ENCODE results near the gene GP2.
"Not testable (repeated sequence)": the region's sequence is repeated elsewhere in the genome, so short reads cannot be mapped to it uniquely, and the experiment has no call there.

GP2 gene

GRCh38 chr16:20326321-20326720 lies 992 bp downstream of the GP2 start:
- in situ Hi-C loops (cut with MboI; ENCODE audit: low sequenced_read_pairs), result no loop called here

DNA sequence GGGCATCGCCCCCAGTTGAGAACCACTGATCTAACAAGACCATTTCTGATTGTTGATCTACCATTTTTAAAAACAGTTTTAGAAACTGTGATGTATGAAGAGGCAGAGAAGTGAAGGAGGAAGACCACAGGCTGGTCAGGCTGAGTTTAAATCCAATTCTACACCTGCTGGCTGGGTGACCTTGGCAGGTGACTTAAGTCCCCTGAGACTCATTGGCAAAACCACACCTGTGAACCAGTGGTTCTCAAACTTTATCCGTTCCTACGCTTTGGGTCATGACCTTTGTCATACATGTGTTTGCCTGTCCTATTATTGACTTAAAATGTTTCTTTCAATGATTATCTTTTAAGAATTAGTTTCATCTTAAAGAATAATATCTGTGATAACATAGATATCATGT lies 2.3 kb downstream of the GP2 start:
- in situ Hi-C loops (cut with MboI; ENCODE audit: low sequenced_read_pairs), result no loop called here

DNA sequence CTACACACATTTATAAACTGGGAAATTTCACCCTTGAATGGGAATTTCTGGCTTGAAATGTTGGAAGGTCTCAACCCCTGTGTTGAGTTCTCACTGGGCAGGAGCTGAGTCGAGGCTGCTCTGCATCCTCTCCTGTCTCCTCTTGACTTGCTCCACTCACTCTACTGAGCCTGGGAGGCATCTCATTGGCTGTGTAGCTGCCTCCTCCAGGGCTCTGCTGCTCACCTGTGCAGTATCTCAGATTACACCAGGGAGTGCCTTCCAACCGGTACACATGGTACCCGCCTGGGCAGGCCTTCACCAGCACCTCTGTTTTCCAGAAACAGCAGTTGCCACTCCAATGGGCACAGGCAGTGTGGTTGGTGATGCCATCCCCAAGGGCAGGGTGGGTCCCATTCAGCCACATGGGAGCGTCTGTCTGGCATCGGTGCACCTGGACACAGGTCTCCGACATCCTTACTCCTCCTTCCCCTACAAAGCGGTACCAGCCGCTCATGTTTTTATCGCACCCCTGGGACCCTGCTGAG lies 3.7 kb downstream of the GP2 start:
- in situ Hi-C loops (cut with MboI; ENCODE audit: low sequenced_read_pairs), result no loop called here

DNA sequence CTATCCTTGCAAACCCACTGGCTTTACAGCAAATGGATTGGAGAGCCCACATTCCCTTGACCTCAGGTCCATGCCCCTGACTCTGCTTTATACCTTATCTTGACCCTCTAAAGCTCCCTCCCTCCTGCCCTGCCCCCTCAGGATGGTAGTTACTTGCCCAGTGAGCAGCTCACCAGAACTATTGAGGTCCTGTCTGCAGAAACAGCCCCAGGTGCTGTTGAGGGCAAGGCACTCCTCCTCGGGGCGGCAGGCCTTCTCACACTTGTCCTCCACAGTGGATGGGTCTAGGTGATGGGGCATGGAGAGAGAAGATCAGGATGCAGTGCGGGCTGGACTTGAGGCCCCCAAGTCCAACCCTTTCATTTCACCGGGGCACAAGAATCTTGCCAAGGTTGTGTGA lies 4.6 kb downstream of the GP2 start:
- in situ Hi-C loops (cut with MboI; ENCODE audit: low sequenced_read_pairs), result no loop called here

- in situ Hi-C loops (cut with MboI; ENCODE audit: low sequenced_read_pairs), result no loop called here
Observed at GRCh38 chr16:20321671-20322070, 5.6 kb downstream of the GP2 start.

DNA sequence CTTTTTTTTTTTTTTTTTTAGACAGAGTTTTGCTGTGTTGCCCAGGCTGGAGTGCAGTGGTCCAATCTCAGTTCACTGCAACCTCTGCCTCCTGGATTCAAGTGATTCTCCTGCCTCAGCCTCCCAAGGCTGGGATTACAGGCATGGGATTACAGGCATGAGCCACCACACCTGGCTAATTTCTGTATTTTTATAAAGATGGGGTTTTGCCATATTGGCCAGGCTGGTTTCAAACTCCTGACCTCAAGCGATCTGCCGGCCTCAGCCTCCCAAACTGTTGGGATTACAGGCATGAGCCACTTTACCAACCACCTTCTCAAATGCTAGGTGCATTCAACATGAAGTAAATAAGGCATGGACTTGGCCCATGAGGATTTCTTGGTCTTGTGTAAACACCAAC lies 6.3 kb downstream of the GP2 start:
- in situ Hi-C loops (cut with MboI; ENCODE audit: low sequenced_read_pairs), result not testable (repeated sequence)

- in situ Hi-C loops (cut with MboI; ENCODE audit: low sequenced_read_pairs), result no loop called here
Observed at GRCh38 chr16:20320592-20320991, 6.7 kb downstream of the GP2 start.

DNA sequence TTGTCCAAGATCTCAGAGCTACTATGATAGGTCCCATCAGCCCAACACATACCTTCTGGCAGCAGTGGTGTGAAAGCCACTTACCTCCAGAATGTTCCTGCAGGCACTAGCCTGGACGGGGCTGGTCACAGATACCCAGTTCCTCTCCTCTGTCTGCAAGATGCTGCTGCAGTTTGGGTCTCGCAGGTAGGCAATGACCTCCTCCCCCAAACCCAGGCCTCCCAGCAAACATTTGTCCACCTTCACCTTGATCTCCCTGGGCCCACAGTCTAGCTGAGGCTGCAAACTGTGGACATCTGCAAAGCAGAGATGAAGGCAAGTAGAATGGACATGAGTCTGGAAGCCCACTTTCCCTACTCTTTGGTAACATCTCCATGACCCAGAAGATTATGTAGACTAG lies 7.1 kb downstream of the GP2 start:
- in situ Hi-C loops (cut with MboI; ENCODE audit: low sequenced_read_pairs), result no loop called here

DNA sequence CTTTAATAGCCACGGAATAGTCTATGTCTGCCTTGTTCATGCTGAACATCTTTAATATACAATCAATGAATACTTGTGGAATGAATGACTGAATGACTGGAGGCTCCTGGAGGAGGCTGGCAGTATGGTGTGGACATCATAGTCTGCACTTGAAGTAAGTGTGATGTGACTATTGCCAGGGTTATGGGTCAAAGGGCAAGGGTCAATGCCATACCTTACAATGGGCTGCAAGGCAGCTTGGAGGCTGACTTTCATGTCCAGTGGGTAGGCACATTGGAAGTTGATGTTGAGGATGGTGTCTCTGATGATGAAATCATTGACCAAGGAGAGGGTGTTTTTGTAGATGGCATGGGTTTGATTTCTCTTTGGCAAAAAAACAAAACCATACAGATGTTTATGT lies 7.9 kb downstream of the GP2 start:
- in situ Hi-C loops (cut with MboI; ENCODE audit: low sequenced_read_pairs), result no loop called here

- in situ Hi-C loops (cut with MboI; ENCODE audit: low sequenced_read_pairs), result no loop called here
Observed at GRCh38 chr16:20318437-20318836, 8.9 kb downstream of the GP2 start.

- in situ Hi-C loops (cut with MboI; ENCODE audit: low sequenced_read_pairs), result no loop called here
Observed at GRCh38 chr16:20318006-20318405, 9.3 kb downstream of the GP2 start.

DNA sequence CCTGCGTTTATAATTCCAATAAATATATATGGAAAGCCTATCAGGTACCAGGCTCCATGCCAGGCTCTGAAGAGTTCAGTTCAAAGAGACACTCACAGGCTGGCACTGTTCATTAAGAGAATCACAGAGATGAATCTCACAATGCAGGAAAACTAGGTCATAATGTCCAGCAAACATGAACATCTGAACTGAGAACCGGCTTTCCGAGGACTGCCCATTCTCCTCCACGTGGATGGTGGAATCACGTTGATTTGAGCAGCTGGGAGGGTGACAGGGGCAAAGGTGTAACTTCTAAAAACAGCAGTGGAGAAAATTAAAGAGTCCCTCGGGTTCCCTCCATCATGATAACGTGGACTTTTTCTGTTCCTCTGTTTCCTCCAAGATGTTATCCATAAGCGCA lies 10.2 kb downstream of the GP2 start:
- in situ Hi-C loops (cut with MboI; ENCODE audit: low sequenced_read_pairs), result no loop called here

- in situ Hi-C loops (cut with MboI; ENCODE audit: low sequenced_read_pairs), result no loop called here
Observed at GRCh38 chr16:20316715-20317114, 10.6 kb downstream of the GP2 start.

GRCh38 chr16:20315764-20316163 lies 11.5 kb downstream of the GP2 start:
- in situ Hi-C loops (cut with MboI; ENCODE audit: low sequenced_read_pairs), result no loop called here

- in situ Hi-C loops (cut with MboI; ENCODE audit: low sequenced_read_pairs), result no loop called here
Observed at GRCh38 chr16:20314575-20314974, 12.7 kb downstream of the GP2 start.

- in situ Hi-C loops (cut with MboI; ENCODE audit: low sequenced_read_pairs), result no loop called here
Observed at GRCh38 chr16:20313741-20314140, 13.6 kb downstream of the GP2 start.

GRCh38 chr16:20312536-20313095 lies 14.7 kb downstream of the GP2 start:
- in situ Hi-C loops (cut with MboI; ENCODE audit: low sequenced_read_pairs), result not testable (repeated sequence)

DNA sequence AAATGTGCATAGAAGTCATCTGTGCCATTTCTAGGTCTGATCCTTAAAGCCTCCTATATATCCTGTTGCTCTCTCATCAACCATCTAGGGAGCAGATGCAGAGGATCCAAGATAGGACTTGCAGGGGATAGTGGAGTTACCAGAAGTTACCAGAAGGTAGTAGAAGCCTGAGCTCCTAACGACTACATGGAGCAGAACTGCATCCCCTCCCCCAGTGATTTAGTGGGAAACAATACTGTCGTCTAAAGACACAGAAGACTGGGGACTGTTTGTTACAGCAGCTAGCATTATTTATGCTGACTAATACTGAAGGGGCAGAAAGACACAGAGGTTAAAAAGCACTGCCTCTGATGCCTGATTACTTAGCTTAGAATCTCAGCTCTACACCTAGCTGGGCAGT lies 15.8 kb downstream of the GP2 start:
- in situ Hi-C loops (cut with MboI; ENCODE audit: low sequenced_read_pairs), result no loop called here

GRCh38 chr16:20310421-20311395 lies 16.6 kb downstream of the GP2 start:
- in situ Hi-C loops (cut with MboI; ENCODE audit: low sequenced_read_pairs), result no loop called here

- in situ Hi-C loops (cut with MboI; ENCODE audit: low sequenced_read_pairs), result no loop called here
Observed at GRCh38 chr16:20309786-20310185, 17.5 kb downstream of the GP2 start.

DNA sequence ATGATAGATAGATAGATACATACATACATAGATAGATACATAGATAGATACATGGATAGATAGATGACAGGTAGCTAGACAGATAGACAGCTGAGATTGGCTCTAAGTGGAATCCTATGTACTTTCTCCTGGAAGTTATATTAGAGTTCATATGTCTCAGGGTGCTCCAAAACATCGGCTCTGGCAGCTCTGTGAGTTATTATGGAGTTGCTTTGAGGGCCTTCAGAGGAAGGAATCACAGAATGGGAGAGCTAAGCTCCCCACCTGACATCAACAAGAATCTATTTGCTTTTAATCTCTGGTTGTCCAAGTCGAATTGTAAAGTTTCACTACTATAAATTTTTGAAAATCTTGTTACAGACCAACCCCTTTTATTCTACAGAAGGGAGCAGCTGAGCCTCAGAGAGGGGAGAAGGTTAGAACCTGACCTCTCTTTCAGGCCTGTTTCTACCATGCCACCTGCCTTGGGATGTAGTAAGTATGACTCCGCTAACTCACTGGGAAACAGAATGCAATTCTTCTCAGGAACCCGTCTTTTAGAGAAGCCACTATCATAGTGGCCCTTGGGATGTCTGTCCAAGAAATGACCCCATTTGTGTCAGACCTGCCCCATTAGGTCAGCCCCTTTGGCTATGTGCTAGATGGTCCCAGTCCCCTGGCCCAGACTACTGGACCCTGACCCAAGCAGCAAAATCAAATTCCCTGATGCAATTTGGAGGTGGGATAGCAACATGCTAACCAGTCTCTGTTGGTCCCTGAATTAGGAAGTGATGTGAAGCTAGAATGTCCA lies 18.3 kb downstream of the GP2 start:
- in situ Hi-C loops (cut with MboI; ENCODE audit: low sequenced_read_pairs), result no loop called here
